Measurements from ENCODE around the gene RFWD3. TPM values are rescaled to one million over a fixed set of nuclear protein-coding genes. Genes with fewer than 3 reads are reported as not detected.

RFWD3 gene, protein sequence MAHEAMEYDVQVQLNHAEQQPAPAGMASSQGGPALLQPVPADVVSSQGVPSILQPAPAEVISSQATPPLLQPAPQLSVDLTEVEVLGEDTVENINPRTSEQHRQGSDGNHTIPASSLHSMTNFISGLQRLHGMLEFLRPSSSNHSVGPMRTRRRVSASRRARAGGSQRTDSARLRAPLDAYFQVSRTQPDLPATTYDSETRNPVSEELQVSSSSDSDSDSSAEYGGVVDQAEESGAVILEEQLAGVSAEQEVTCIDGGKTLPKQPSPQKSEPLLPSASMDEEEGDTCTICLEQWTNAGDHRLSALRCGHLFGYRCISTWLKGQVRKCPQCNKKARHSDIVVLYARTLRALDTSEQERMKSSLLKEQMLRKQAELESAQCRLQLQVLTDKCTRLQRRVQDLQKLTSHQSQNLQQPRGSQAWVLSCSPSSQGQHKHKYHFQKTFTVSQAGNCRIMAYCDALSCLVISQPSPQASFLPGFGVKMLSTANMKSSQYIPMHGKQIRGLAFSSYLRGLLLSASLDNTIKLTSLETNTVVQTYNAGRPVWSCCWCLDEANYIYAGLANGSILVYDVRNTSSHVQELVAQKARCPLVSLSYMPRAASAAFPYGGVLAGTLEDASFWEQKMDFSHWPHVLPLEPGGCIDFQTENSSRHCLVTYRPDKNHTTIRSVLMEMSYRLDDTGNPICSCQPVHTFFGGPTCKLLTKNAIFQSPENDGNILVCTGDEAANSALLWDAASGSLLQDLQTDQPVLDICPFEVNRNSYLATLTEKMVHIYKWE
- 75.9 and 76.3 TPM in 2 replicates for total RNA-seq (2014; rRNA removed; shearing (Covaris generic))

DNA sequence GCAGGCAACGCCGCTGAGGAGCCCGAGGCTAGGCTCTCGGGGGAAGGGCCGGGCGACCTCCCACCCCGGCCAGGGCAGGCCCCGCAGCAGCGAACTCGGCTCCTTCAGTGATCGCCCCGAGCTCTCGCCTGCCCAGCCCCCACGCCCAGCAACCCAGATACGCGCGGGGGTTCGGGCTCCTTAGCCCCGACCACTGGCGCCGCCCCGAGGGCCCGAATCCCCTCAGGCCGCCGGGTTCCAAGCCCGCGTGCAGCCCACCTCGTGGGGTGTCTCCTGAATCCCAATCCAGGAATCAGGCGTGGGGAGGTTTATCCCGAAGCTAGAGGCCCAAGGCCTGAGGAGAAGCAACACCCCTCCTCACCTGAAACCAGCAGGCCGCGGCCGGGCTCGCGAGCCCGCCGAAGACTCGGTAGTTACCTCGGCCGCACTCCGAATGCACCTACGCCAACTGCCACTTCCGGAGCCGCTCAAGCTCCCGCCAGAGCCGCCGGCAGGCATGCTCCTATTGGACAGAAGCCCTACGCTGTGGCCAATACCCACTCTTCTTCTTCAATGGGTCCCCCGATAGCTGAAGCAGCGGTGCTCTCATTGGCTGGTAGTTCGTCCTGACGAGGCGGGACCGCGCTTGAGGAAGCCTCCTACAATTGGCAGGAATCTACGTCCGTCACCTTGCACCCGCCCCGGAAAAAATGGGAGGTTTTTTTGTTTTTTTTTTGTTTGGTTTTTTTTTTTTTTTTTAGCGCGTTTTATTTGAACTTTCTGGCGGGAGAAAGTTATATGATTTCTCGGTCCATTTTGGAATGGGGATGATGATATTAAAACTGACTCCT, at the start of gene RFWD3:
RFWD3 (minus strand) TSS at position 453 of the 830 bp plus-strand sequence. CDS start 5,428 bp downstream, outside the sequence.
- no peaks in the 10 kb centered on the region for H3K27me3 ChIP-seq (ENCODE audit: control insufficient read depth, insufficient read depth, low read length)
- DNase-seq: peak; percentile 99
- peaks cover 24% of the 10 kb centered on the region for H3K36me3 ChIP-seq (replicated peaks; ENCODE audit: control insufficient read depth, insufficient read depth, low read length)
- peak within 1 kb of the TSS; percentile 90 for H3K4me3 ChIP-seq (ENCODE audit: insufficient read depth, low read depth, low read length)

DNA sequence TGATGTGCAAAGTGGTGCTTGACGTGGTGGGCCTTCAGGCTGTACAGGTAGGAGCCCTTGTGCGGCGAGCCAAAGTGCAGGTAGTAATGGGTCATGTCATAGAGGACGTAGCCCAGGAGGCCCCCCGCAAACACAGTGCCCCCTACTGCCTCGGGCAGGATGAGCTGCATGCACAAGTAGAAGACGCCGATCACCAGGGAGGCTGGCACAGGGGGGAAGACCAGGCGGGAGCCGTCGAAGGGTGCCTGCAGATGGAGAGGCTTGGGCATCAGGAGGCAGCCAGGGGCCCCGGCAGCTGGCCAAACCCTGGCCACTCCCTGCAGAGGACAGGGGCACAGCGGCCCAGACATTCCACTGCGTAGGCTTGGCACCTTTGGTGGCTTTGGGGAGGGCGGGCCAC, 49.7 kb upstream of the RFWD3 start:
- Histone ChIP-seq H3K4me3 (ENCODE audit: insufficient read depth, low read depth, low read length) (no peak overlapping the region), H3K27me3 (ENCODE audit: control insufficient read depth, insufficient read depth, low read length) (no peaks in the 10 kb centered on the region), H3K36me3 (replicated peaks; ENCODE audit: control insufficient read depth, insufficient read depth, low read length) (no peaks in the 10 kb centered on the region)
- DNase-seq: peak; percentile 66

DNA sequence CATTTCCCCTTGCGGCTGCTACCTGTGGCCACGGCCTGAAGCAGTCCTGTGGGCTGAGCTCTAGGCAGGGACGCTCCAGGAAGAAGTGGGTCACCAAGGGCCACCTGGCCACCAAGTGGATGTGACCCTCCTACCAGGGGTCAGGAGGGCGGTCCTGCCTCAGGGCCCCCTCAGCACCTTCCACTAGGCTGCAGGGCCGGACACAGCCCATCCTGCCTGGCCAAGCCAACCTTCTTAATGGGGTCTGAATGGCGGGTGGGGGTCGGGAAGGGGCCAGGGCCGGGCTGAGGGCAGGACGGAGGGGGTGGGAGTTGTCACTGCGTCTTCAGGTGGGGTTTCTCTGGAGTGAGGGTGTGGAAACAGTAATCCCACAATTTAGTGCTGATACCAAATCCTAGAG, 47.2 kb upstream of the RFWD3 start:
- no peak overlapping the region for H3K4me3 ChIP-seq (ENCODE audit: insufficient read depth, low read depth, low read length)
- DNase-seq: peak; percentile 41
- no peaks in the 10 kb centered on the region for H3K27me3 ChIP-seq (ENCODE audit: control insufficient read depth, insufficient read depth, low read length)
- H3K36me3 ChIP-seq (replicated peaks; ENCODE audit: control insufficient read depth, insufficient read depth, low read length): no peaks in the 10 kb centered on the region

DNA sequence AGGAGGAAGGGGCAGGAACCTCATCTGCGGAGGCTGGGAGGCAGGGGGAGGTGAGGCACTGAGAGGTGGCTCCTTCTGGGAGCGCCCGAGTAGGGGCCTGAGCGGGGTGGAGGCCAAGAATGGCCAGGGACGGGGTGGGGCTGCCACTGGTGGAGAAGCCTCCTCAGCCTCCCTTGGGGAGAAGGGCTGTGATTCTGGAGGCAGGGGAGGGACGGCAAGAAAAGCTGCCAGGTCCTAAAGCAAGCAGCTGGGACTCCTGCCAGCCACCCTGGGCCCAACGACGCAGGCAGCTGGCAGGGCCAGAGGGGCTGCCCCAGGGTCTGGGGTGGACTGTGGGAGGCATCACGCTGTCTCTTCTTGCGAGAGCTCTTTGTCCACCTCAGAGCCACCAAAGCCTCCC, 46.6 kb upstream of the RFWD3 start:
- DNase-seq: no peak
- H3K4me3 ChIP-seq (ENCODE audit: insufficient read depth, low read depth, low read length): no peak overlapping the region

DNA sequence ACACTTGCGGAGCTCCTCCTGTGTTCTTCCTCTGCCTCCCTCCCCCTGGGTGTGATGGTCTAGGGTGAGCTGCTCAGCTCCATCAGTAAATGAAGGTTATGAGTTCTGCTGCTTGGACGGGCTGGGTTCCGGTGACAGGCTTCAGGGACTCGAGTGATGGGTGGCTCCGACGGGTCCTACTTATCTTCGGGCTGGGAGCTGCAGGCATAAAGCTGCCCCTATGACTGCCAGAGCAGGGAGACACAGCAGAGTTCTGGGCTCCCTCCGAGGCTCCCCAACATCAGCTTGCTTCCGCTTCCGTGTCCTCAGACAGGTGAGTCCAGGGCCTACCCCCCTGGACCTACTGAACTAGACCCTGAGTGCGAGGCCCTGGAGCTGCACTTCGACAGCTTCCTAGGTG, 45.3 kb upstream of the RFWD3 start:
- DNase-seq: no peak
- H3K4me3 ChIP-seq (ENCODE audit: insufficient read depth, low read depth, low read length): no peak overlapping the region
- no peaks in the 10 kb centered on the region for H3K36me3 ChIP-seq (replicated peaks; ENCODE audit: control insufficient read depth, insufficient read depth, low read length)
- H3K27me3 ChIP-seq (ENCODE audit: control insufficient read depth, insufficient read depth, low read length): no peaks in the 10 kb centered on the region

More for the DNA sequence above, 46.6 kb upstream of the RFWD3 start:
- Histone ChIP-seq H3K36me3 (replicated peaks; ENCODE audit: control insufficient read depth, insufficient read depth, low read length) (no peaks in the 10 kb centered on the region), H3K27me3 (ENCODE audit: control insufficient read depth, insufficient read depth, low read length) (no peaks in the 10 kb centered on the region)

DNA sequence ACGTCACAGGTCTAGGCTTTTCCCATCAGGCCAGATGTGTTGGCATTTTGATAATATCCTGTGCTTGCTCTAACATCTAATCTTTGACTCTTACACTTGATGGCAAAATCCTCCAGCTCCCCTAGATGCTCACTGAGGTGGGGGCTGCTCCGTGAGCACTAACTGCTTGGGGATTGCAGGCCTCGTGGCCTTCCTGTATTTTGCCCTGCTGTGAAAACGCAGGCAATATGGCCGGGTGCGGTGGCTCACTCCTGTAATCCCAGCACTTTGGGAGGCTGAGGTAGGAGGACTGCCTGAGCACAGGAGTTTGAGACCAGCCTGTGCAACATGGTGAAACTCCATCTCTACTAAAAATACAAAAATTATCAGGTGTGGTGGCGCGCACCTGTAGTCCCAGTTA, 43.7 kb upstream of the RFWD3 start:
- no peak for DNase-seq
- H3K36me3 ChIP-seq (replicated peaks; ENCODE audit: control insufficient read depth, insufficient read depth, low read length): no peaks in the 10 kb centered on the region

DNA sequence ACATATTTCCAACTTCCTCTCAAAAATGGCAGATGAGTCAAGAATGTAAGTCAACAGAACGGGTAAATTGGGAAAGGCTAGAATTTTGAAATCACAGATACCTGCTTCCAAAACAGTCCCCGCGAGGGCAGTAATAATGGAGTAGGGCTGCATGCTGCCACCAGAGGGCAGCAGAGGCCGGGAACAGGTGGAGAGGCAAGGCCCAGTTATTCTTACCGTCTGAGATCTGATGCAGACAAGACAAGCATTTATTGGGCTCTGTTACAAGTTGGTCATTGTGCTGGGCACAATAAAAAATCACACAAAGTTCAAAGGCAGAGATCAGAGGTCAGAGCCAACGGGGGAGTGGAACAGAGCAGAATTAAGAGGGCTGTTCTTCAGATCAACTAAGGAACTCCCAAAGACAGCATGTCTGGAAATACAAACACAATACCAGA, 42.8 kb upstream of the RFWD3 start:
- peak; percentile 87 for DNase-seq
- Histone ChIP-seq H3K36me3 (replicated peaks; ENCODE audit: control insufficient read depth, insufficient read depth, low read length) (no peaks in the 10 kb centered on the region), H3K4me3 (ENCODE audit: insufficient read depth, low read depth, low read length) (no peak overlapping the region), H3K27me3 (ENCODE audit: control insufficient read depth, insufficient read depth, low read length) (no peaks in the 10 kb centered on the region)

More for the DNA sequence above, 43.7 kb upstream of the RFWD3 start:
- H3K4me3 ChIP-seq (ENCODE audit: insufficient read depth, low read depth, low read length): no peak overlapping the region
- H3K27me3 ChIP-seq (ENCODE audit: control insufficient read depth, insufficient read depth, low read length): no peaks in the 10 kb centered on the region

DNA sequence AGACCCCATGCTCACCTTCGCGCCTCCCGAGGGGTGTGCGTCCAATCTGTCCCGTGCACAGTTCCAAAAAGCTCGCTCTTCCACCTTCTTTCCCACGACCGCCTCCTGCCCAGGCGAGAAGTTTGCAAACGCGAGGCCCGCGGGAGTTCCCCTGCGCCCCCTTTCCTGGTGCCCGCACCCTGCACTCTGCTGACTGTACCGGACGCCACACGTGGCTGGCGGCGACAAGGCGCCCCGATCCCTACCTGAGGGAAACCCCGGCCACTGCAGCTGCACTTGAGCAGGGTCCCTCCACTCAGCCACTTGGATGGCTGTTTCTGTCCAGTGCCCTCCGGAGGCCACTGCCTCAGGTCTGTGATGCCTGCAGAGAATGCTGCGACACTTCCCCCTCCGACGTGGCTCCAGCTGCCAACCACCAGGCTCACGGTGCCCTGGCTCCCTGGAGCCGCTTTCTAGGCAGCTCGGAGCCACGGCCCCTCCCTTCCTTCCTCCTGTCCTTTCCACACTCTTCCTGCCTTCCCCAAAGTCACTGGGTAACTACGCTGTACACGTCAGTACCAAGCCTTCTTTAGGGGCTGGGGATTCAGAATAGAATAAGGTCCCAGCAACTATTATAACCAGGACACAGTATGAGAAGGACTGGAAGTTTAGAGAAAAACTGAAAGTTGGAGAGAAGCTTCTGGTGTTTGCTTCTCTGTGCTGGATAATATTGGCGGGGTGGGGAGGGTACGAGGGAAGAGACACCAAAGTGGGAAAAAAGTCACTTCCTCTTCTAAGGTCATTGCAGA, 34.0 kb upstream of the RFWD3 start, which contains the start of gene MLKL:
MLKL (minus strand) TSS at position 425 of the 788 bp plus-strand sequence. CDS start 5,105 bp downstream, outside the sequence.
- Histone ChIP-seq H3K36me3 (replicated peaks; ENCODE audit: control insufficient read depth, insufficient read depth, low read length) (no peaks in the 10 kb centered on the region), H3K27me3 (ENCODE audit: control insufficient read depth, insufficient read depth, low read length) (peaks cover 6% of the 10 kb centered on the region; the same call in 1 of the 2 replicates), H3K4me3 (ENCODE audit: insufficient read depth, low read depth, low read length) (peak within 1 kb of the TSS; percentile 48)
- peak; percentile 66 for DNase-seq

DNA sequence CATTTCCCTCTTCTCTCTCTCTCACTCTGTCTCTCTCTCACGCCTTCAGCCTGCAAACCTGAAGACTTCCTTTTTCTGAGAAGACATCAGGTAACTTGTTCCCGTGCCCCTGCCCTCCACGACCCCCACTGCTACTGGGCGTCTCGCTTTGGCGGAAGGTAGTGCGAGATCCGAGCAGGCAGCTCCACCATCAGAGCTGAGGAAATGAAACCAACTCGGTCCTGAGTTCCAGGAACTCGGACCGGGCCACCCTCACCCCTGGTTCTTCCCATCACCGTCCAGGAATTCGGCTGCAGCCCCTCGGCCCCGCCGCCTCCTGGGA, 33.4 kb upstream of the RFWD3 start:
- H3K36me3 ChIP-seq (replicated peaks; ENCODE audit: control insufficient read depth, insufficient read depth, low read length): no peaks in the 10 kb centered on the region
- peak; percentile 48 for DNase-seq
- H3K4me3 ChIP-seq (ENCODE audit: insufficient read depth, low read depth, low read length): peak overlapping the region; percentile 48
- H3K27me3 ChIP-seq (ENCODE audit: control insufficient read depth, insufficient read depth, low read length): peaks cover 6% of the 10 kb centered on the region; the same call in 1 of the 2 replicates

DNA sequence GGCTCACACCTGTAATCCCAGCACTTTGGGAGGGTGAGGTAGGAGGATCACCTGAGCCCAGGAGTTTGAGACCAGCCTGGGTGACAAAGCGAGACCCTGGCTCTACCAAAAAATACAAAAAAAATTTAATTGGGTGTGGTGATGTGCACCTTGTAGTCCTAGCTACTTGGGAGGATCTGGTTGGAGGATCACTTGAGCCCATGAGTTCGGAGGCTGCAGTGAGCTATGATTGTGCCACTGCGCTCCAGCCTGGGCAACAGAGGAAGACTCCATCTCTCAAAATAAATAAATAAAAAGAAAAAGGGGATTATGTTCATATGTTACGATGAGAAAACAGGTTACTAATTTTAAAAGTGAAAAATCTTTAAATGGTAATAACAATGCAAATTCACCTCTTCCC, 33.0 kb upstream of the RFWD3 start:
- DNase-seq: no peak
- Histone ChIP-seq H3K4me3 (ENCODE audit: insufficient read depth, low read depth, low read length) (no peak overlapping the region), H3K27me3 (ENCODE audit: control insufficient read depth, insufficient read depth, low read length) (peaks cover 6% of the 10 kb centered on the region; the same call in 1 of the 2 replicates), H3K36me3 (replicated peaks; ENCODE audit: control insufficient read depth, insufficient read depth, low read length) (no peaks in the 10 kb centered on the region)

DNA sequence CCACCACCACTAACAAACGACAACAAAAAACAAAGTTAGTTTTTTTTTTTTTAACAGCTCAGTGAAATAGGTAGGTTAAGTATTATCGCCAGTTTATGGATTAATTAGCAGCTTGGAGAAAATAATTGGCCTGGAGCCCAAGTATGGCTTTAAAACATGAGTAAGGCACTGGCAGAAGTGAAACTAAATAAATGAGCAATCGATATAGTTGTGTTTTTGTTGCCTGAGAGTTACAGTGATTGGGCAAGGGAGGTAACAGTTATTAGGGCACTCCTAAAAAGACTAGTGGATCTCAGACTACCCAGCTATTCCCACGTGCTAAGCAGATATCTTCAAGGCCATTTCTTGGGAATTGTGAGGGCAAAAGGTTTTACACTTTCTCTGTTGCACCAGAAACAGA, 31.5 kb upstream of the RFWD3 start:
- Histone ChIP-seq H3K27me3 (ENCODE audit: control insufficient read depth, insufficient read depth, low read length) (peaks cover 6% of the 10 kb centered on the region; the same call in 1 of the 2 replicates), H3K4me3 (ENCODE audit: insufficient read depth, low read depth, low read length) (no peak overlapping the region), H3K36me3 (replicated peaks; ENCODE audit: control insufficient read depth, insufficient read depth, low read length) (no peaks in the 10 kb centered on the region)
- DNase-seq: no peak

DNA sequence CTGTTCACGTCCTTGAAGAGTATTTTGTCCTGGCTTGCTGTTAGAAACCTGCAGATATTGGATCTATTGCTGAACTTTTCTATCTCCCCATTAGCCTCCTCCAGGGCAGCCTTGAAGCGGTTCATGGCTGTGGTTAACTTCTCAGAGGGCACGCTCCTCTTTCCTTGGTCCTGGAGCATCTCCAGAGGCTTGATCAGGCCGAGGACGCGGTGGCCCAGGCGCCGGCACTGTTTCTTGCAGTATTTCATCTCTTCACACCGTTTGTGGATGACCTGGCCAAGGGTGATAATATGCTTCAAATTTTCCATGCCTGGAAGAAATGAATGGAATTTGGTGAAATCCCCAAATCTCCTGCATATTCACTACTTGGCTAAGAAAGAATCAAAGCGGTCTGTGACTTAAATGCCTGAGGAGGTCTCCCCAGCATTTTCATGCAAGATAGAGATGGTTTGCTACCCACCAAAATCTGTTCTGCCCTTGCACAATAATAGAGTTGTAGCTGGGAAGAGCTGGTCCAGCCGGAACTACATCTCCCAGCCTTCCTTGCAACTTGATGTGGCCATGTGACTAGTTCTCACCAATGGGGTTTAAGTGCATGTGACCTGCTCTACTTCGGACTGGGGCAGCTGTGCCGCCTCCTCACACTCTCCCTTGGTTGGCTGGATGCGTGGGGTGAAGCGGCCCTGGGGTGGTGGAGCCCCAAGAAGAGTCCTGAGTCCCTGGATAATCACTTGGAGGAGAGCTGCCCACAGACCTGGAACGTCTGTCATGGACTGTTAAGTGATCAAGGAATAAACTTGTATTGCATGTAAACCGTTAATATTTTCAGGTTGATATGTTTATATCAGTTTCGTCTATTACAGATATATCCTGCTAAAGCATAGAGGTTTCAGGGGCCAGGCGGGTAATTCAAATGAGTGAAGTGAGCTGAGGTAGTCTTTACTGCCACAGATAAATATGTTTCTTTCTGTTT, 29.1 kb upstream of the RFWD3 start:
- Histone ChIP-seq H3K27me3 (ENCODE audit: control insufficient read depth, insufficient read depth, low read length) (peaks cover 6% of the 10 kb centered on the region; the same call in 1 of the 2 replicates), H3K4me3 (ENCODE audit: insufficient read depth, low read depth, low read length) (peak overlapping the region; percentile 34), H3K36me3 (replicated peaks; ENCODE audit: control insufficient read depth, insufficient read depth, low read length) (no peaks in the 10 kb centered on the region)
- DNase-seq: peak; percentile 94

All from H7 (cell line).